Measurements from ENCODE around the gene VWA2. TPM values are rescaled to one million over a fixed set of nuclear protein-coding genes. Genes with fewer than 3 reads are reported as not detected.

The VWA2 gene
- total RNA-seq, 4 donors from 2014 or later = 0.19 TPM; not detected in 3

DNA sequence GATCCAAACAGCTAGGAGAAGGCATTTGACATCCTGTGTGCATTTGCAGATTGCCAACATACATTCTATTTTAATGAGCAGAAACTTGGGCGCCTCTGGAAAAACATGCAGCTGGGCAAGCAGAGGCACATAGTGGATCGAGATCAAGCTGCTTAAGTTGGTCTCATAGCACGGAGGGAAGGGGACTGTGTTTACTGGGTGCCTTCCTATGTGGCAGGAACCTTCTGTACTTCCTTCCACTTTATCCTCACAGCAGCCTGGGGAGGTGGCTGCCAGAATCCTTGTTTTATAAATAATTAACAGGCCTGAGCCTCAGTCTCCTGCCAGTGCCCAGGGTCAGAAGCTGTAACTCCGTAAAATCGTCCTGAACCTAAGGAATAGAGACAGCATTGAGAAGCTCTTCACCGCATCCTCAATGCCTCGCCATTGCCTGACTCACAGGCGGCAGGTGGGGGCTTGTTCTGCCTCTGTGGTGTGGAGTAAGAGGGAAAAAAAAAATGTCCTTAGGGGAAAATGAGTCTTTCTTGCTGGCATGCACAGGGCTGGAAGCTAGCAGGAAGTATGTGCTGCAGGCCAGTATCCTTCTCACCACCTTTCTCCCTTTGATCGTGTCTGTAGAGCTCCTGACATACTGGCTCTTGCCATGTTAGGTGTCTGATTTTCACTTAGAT is 6.2 kb downstream of the VWA2 start:
- TF ChIP-seq, protein P1, sequence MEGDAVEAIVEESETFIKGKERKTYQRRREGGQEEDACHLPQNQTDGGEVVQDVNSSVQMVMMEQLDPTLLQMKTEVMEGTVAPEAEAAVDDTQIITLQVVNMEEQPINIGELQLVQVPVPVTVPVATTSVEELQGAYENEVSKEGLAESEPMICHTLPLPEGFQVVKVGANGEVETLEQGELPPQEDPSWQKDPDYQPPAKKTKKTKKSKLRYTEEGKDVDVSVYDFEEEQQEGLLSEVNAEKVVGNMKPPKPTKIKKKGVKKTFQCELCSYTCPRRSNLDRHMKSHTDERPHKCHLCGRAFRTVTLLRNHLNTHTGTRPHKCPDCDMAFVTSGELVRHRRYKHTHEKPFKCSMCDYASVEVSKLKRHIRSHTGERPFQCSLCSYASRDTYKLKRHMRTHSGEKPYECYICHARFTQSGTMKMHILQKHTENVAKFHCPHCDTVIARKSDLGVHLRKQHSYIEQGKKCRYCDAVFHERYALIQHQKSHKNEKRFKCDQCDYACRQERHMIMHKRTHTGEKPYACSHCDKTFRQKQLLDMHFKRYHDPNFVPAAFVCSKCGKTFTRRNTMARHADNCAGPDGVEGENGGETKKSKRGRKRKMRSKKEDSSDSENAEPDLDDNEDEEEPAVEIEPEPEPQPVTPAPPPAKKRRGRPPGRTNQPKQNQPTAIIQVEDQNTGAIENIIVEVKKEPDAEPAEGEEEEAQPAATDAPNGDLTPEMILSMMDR (IDR thresholded peaks at IDR 0.05; ENCODE audit: low read depth) = no peak

DNA sequence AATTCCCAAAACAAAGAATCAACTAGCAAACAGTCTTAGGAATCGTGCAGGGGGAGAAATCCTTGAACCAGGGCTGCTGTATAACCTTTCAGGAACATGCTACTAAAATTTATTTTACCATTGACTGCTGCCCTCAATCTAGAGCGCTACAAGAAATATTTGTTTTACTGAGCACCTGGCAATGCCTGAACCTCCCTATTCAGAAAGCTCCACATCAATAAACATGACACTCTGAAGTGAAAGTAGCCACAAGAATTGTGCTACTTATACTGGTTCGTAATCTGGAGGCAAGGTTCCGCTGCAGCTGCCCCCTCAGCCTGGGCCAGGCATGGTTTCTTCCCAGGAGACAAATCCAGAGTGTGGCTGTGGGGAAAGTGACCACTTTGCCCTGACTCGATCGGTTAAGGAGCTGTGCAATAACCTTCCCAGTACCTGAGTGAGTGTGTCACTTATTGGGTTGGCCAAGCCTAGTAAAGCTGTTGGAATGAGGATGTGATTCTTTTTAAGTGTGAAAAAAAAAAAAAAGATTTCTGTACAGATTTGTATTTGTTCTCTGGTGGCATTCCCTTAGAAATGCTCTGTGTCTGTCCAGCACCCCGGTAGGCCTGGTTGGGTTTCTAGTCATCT is 7.7 kb downstream of the VWA2 start:
- TF ChIP-seq, protein P1 (IDR thresholded peaks at IDR 0.05; ENCODE audit: low read depth) = no peak

DNA sequence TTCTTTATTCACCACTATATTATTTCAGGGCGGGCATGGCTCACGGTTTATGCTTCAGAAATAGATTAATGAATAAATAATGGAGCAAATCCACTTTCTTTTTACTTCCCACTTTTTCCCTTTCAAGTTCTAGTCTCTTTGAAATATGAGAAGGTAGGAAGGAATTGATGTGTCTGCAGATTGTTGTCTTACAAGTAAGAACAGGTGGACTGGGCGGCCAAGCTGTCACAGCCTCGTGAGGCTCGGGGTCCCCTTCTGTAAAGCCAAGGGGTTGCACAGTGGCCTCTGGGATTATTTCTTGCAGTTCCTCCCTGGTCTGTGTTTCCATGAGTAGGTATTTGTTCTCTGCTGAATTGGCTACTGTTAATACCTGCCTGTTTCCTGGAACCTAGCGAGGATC is 11.2 kb downstream of the VWA2 start:
- TF ChIP-seq, protein P1 (IDR thresholded peaks at IDR 0.05; ENCODE audit: low read depth) = no peak

DNA sequence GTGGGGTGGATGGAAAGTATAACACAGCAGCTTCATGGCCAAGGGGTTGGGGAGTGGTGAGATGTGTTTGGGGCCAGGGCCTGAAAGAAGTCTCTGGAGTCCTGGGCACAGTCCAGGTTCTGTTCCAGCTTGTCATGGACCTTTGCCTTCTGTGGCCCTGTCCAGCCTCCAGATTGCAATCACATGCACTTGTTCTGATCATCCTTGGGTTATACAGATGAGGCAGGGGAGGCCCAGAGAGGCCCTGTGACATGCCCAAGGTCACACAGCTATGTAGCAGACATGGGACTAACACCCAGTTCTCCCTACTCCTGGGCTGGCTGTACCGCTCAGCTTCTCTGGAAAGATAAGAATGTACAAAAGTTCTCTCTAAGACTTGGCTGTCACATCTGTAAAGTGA is 11.7 kb downstream of the VWA2 start:
- TF ChIP-seq, protein P1 (IDR thresholded peaks at IDR 0.05; ENCODE audit: low read depth) = no peak

DNA sequence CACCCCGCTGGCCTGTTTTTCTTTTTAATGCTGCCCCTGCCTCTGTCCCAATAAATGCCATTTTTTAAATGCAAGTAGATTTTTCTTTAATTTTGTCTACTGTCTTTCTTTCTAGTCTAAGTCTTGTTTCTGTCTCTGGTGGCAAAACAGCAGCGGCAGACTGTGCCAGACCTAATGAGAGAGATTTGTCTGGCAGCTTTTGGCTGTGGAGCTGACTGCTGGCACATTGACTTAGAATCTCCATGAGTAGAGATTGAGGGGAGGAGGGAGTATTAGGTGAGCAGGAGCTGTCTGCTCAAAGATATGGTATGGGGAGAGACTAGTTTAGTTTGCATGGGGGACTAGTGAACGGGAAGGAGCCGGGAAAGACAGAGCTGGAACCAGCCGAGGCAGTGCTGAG is 13.0 kb downstream of the VWA2 start:
- TF ChIP-seq, protein P1 (IDR thresholded peaks at IDR 0.05; ENCODE audit: low read depth) = no peak

DNA sequence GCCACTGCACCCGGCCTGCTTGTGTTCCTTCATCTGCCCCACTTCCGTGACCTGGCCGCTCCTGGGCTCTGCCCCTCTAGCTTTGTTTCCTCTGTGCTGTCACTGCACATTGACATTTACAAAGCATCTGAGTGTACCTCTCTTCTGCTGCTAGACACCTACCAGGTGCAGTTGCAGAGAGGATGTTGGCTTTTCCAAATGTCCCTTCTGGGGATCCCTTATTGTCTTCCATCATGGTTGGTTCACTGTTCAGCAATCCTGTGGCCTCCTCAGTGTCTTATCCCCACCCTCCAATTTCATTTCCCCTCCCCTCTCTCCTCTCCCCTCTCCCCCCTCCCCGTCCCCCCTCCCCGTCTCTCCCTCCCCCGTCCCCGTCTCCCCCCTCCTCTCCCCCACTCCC is 13.8 kb downstream of the VWA2 start:
- TF ChIP-seq, protein P1 (IDR thresholded peaks at IDR 0.05; ENCODE audit: low read depth) = no peak

DNA sequence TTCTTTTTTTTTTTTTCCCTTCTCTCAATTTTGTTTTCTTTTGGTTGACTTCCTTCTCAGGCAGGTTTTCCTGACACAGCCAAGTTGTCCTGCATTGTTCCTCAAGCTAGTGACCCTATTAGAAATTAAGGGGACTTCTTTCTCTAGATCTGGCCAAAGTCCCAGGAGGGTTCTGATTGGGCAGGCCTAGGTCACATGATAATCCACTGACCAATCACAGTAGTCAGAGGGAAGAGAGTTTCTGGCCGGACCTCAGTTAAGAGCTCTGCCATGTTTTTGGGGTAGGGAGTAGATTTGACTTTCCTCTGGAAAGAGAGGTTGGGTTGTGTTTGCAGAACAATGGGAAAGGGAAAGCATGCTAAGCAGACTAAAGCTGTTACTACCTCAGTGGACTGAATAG is 16.2 kb downstream of the VWA2 start:
- TF ChIP-seq, protein P1 (IDR thresholded peaks at IDR 0.05; ENCODE audit: low read depth) = no peak
